HepG2 (cell line): ENCODE results near the gene SLC29A3. TPM values are rescaled to one million over a fixed set of nuclear protein-coding genes. Genes with fewer than 3 reads are reported as not detected.
A peak's percentile ranks its signal among the peaks of the same experiment; 100 is the strongest.

ENCODE experiments used
- BCL6 ChIP-seq: IDR thresholded peaks from 2 replicates; pipeline ENCODE4 v1.6.1; 2016; ENCODE audit warnings: missing genetic modification reagents, missing compliant biosample characterization
- CREM ChIP-seq, 2 experiments: sonication (generic) in 1 of 2; formaldehyde crosslinking in 1 of 2; IDR thresholded peaks; 2 replicates each; pipeline versions ENCODE4 v1.4.0 to v1.6.1; 2016 to 2020; ENCODE audit warnings: antibody characterized with exemption in 1 of 2, mild to moderate bottlenecking in 1 of 2, missing genetic modification reagents in 1 of 2
- ELF3 ChIP-seq: IDR thresholded peaks from 2 replicates; pipeline ENCODE4 v1.6.1; 2016; ENCODE audit warnings: missing genetic modification reagents, missing compliant biosample characterization
- GABPA ChIP-seq, 2 experiments: IDR thresholded peaks; 2 replicates each; pipeline ENCODE4 v1.6.1; 2011 to 2016; ENCODE audit warnings: low read depth in 2 of 2, low read length in 1 of 2, missing biosample characterization in 1 of 2, missing genetic modification characterization in 1 of 2
- MZF1 ChIP-seq: sonication (generic); formaldehyde crosslinking; IDR thresholded peaks from 2 replicates; pipeline ENCODE4 v1.8.1; 2023; ENCODE audit warnings: mild to moderate bottlenecking, missing genetic modification reagents, borderline replicate concordance
- NR2F2 ChIP-seq: IDR thresholded peaks from 2 replicates; pipeline ENCODE4 v1.6.1; 2012; ENCODE audit warnings: low read depth, inconsistent platforms, borderline replicate concordance
- RARA ChIP-seq: IDR thresholded peaks from 2 replicates; pipeline ENCODE4 v1.6.1; 2016; ENCODE audit warnings: missing genetic modification reagents, missing compliant biosample characterization
- RCOR2 ChIP-seq: IDR thresholded peaks from 2 replicates; pipeline ENCODE4 v1.6.1; 2016; ENCODE audit warnings: missing biosample characterization, missing genetic modification reagents
- SP5 ChIP-seq: IDR thresholded peaks from 2 replicates; pipeline ENCODE4 v1.6.1; 2016; ENCODE audit warnings: low read depth, borderline replicate concordance
- SUZ12 ChIP-seq: fragments of 150-350 bp; IDR thresholded peaks from 2 replicates; pipeline ENCODE4 v1.6.1; 2014; ENCODE audit warnings: low read depth, low read length
- TEAD2 ChIP-seq: sonication (generic); formaldehyde crosslinking; IDR thresholded peaks from 2 replicates; pipeline ENCODE4 v1.9.0; 2021; ENCODE audit warnings: missing genetic modification reagents
- ZNF121 ChIP-seq: sonication (generic); formaldehyde crosslinking; IDR thresholded peaks from 2 replicates; pipeline ENCODE4 v1.5.0; 2020; ENCODE audit warnings: mild to moderate bottlenecking, missing genetic modification reagents
- ZNF350 ChIP-seq: sonication (generic); formaldehyde crosslinking; IDR thresholded peaks from 2 replicates; pipeline ENCODE4 v1.4.0; 2020; ENCODE audit warnings: mild to moderate bottlenecking, low read depth, missing genetic modification reagents, borderline replicate concordance
- ZNF747 ChIP-seq: sonication (generic); formaldehyde crosslinking; IDR thresholded peaks from 2 replicates; pipeline ENCODE4 v1.8.1; 2023; ENCODE audit warnings: missing genetic modification reagents, mild to moderate bottlenecking, borderline replicate concordance
- ZNF780A ChIP-seq: sonication (generic); formaldehyde crosslinking; IDR thresholded peaks from 2 replicates; pipeline ENCODE4 v1.8.0; 2022; ENCODE audit warnings: mild to moderate bottlenecking, missing genetic modification reagents, moderate library complexity
- ZSCAN9 ChIP-seq: IDR thresholded peaks from 2 replicates; pipeline ENCODE4 v1.6.1; 2016; ENCODE audit warnings: borderline replicate concordance
- polyA plus RNA-seq, 8 experiments: library from polyadenylated mRNA; depleted of rRNA in 3 of 8; stranded (reverse) in 7 of 8; unstranded in 1 of 8; fragments of >200 nt; fragmentation: Illumina TruSeq in 4 of 8; extraction: Trizol in 4 of 8; gene quantifications; 2 replicates each; pipeline versions ENCODE4 v1.2.1 to v1.2.3, GENCODE V29; 2011 to 2016; ENCODE audit warnings: low read depth in 4 of 8, missing spikeins in 1 of 8, mixed read lengths in 1 of 8; ENCODE audit not compliant: insufficient read depth in 1 of 8
- total RNA-seq, 5 experiments: library from RNA; depleted of rRNA; stranded (reverse); fragments of >200 nt; fragmentation: Illumina TruSeq; extraction: Trizol; gene quantifications; 2 replicates each; pipeline ENCODE4 v1.2.3, GENCODE V29; 2016; ENCODE audit warnings: low read depth in 1 of 5
- TF ChIP-seq, protein P1 (sequence below): sonication (generic); formaldehyde crosslinking; IDR thresholded peaks from 2 replicates; pipeline ENCODE4 v1.8.0; 2022; ENCODE audit warnings: mild to moderate bottlenecking, missing genetic modification reagents; ENCODE audit not compliant: insufficient replicate concordance
- TF ChIP-seq, protein P2 (sequence below): sonication (generic); formaldehyde crosslinking; IDR thresholded peaks from 2 replicates; pipeline ENCODE4 v1.8.1; 2023; ENCODE audit warnings: mild to moderate bottlenecking, moderate library complexity, missing genetic modification reagents
- TF ChIP-seq, protein P3 (sequence below): sonication (generic); formaldehyde crosslinking; IDR thresholded peaks from 2 replicates; pipeline ENCODE4 v1.5.0; 2020; ENCODE audit warnings: mild to moderate bottlenecking, low read depth, missing genetic modification reagents, borderline replicate concordance
- TF ChIP-seq, protein P4 (sequence below): sonication (generic); formaldehyde crosslinking; IDR thresholded peaks from 2 replicates; pipeline ENCODE4 v1.4.0; 2020; ENCODE audit warnings: mild to moderate bottlenecking, missing genetic modification reagents
- TF ChIP-seq, protein P5 (sequence below): sonication (generic); formaldehyde crosslinking; IDR thresholded peaks from 2 replicates; pipeline ENCODE4 v1.5.1; 2020; ENCODE audit warnings: missing genetic modification reagents, mild to moderate bottlenecking, borderline replicate concordance

Gene SLC29A3
- total and polyA plus RNA-seq, 2 of the 13 experiments (the other 11 are each of a cell fraction or from before 2014, with no cell fraction given) = 8.6 to 11.8 TPM

DNA sequence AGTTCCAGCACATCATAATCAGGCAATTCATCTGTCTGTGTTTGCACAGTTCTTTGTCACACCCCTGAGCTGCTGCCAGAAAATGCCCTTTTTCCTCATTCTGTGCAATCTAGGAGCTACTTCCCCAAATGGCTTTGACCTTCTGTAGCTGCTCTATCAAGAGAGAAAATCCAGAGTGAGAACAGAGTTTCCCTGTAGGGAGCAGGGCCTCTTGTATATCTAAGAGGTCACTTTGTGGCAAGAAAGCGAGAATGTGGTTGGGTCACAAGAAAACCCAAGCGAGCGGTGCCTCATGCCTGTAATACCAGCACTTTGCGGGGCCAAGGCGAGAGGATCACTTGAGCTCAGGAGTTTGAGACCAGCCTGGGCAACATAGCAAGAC is 24.3 kb downstream of the SLC29A3 start (continued):
- TF ChIP-seq GABPA (IDR thresholded peaks at IDR 0.05; ENCODE audit: low read depth, low read length) (no peak), GABPA (CRISPR knock-in tag; IDR thresholded peaks at IDR 0.05; ENCODE audit: low read depth) (no peak), ZNF350 (CRISPR knock-in tag) (no peak), TEAD2 (CRISPR knock-in tag) (no peak), BCL6 (CRISPR knock-in tag) (peak; percentile 86), NR2F2 (0 out of 2 replicates have a peak, but pooled peaks have one; percentile 58), RCOR2 (CRISPR knock-in tag) (peak; percentile 19; the same call in 1 of the 2 replicates), ZNF780A (CRISPR knock-in tag) (no peak), MZF1 (no peak), ZSCAN9 (CRISPR knock-in tag) (no peak), SUZ12 (no peak), ZNF121 (CRISPR knock-in tag) (no peak), RARA (CRISPR knock-in tag) (peak; percentile 54), ZNF747 (CRISPR knock-in tag) (no peak), ELF3 (CRISPR knock-in tag) (peak; percentile 77; the same call in 1 of the 2 replicates), SP5 (CRISPR knock-in tag) (0 out of 2 replicates have a peak, but pooled peaks have one; percentile 29), CREM (IDR thresholded peaks at IDR 0.05) (peak; percentile 44; the same call in 1 of the 2 replicates), CREM (CRISPR knock-in tag; IDR thresholded peaks at IDR 0.05) (no peak)
- TF ChIP-seq, protein P1, sequence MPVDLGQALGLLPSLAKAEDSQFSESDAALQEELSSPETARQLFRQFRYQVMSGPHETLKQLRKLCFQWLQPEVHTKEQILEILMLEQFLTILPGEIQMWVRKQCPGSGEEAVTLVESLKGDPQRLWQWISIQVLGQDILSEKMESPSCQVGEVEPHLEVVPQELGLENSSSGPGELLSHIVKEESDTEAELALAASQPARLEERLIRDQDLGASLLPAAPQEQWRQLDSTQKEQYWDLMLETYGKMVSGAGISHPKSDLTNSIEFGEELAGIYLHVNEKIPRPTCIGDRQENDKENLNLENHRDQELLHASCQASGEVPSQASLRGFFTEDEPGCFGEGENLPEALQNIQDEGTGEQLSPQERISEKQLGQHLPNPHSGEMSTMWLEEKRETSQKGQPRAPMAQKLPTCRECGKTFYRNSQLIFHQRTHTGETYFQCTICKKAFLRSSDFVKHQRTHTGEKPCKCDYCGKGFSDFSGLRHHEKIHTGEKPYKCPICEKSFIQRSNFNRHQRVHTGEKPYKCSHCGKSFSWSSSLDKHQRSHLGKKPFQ = no peak
- TF ChIP-seq, protein P2, sequence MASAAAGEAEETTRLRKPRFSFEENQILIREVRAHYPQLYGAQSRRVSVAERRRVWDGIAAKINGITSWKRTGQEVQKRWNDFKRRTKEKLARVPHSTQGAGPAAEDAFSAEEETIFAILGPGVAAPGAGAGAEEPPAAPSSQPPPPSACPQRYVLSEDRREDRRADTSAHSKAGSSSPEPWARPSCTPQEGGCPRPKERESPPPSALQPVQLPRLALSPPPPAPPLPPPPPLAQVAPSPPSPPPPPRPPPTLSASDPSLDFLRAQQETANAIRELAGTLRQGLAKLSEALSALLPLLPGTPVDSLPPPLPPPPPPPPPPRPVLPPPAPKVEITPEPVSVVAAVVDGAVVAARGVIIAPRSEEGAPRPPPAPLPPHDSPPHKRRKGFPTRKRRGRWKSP = no peak
- TF ChIP-seq, protein P3, sequence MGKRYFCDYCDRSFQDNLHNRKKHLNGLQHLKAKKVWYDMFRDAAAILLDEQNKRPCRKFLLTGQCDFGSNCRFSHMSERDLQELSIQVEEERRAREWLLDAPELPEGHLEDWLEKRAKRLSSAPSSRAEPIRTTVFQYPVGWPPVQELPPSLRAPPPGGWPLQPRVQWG (CRISPR knock-in tag) = no peak
- TF ChIP-seq, protein P4, sequence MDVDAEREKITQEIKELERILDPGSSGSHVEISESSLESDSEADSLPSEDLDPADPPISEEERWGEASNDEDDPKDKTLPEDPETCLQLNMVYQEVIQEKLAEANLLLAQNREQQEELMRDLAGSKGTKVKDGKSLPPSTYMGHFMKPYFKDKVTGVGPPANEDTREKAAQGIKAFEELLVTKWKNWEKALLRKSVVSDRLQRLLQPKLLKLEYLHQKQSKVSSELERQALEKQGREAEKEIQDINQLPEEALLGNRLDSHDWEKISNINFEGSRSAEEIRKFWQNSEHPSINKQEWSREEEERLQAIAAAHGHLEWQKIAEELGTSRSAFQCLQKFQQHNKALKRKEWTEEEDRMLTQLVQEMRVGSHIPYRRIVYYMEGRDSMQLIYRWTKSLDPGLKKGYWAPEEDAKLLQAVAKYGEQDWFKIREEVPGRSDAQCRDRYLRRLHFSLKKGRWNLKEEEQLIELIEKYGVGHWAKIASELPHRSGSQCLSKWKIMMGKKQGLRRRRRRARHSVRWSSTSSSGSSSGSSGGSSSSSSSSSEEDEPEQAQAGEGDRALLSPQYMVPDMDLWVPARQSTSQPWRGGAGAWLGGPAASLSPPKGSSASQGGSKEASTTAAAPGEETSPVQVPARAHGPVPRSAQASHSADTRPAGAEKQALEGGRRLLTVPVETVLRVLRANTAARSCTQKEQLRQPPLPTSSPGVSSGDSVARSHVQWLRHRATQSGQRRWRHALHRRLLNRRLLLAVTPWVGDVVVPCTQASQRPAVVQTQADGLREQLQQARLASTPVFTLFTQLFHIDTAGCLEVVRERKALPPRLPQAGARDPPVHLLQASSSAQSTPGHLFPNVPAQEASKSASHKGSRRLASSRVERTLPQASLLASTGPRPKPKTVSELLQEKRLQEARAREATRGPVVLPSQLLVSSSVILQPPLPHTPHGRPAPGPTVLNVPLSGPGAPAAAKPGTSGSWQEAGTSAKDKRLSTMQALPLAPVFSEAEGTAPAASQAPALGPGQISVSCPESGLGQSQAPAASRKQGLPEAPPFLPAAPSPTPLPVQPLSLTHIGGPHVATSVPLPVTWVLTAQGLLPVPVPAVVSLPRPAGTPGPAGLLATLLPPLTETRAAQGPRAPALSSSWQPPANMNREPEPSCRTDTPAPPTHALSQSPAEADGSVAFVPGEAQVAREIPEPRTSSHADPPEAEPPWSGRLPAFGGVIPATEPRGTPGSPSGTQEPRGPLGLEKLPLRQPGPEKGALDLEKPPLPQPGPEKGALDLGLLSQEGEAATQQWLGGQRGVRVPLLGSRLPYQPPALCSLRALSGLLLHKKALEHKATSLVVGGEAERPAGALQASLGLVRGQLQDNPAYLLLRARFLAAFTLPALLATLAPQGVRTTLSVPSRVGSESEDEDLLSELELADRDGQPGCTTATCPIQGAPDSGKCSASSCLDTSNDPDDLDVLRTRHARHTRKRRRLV (CRISPR knock-in tag) = no peak
- TF ChIP-seq, protein P5, sequence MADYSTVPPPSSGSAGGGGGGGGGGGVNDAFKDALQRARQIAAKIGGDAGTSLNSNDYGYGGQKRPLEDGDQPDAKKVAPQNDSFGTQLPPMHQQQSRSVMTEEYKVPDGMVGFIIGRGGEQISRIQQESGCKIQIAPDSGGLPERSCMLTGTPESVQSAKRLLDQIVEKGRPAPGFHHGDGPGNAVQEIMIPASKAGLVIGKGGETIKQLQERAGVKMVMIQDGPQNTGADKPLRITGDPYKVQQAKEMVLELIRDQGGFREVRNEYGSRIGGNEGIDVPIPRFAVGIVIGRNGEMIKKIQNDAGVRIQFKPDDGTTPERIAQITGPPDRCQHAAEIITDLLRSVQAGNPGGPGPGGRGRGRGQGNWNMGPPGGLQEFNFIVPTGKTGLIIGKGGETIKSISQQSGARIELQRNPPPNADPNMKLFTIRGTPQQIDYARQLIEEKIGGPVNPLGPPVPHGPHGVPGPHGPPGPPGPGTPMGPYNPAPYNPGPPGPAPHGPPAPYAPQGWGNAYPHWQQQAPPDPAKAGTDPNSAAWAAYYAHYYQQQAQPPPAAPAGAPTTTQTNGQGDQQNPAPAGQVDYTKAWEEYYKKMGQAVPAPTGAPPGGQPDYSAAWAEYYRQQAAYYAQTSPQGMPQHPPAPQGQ (CRISPR knock-in tag) = no peak
